CD4-positive, CD25-positive, alpha-beta regulatory T cell (primary cell): ENCODE data around the gene CPT1A. TPM values are rescaled to one million over a fixed set of nuclear protein-coding genes. Genes with fewer than 3 reads are reported as not detected.
A peak's percentile ranks its signal among the peaks of the same experiment; 100 is the strongest.

Experiments
- ATAC-seq, 2 donors: fragments of 150-1000 bp; cut with Tn5 transposase; one replicate each; pipeline ENCODE4 v1.10.0; 2021; ENCODE audit warnings: low read depth in 2 of 2, moderate number of reproducible peaks in 2 of 2, moderate library complexity in 1 of 2
- DNase-seq, 3 donors: peaks; one replicate each; pipeline versions ENCODE4 v3.0.0 to v3.0.0-alpha.2; 2012 to 2022; ENCODE audit warnings: mixed read lengths in 1 of 3
- H3K27ac ChIP-seq: one replicate; pipeline ENCODE4 v1.7.0; 2013; ENCODE audit warnings: mild to moderate bottlenecking, low read length; ENCODE audit not compliant: insufficient read depth, poor library complexity, severe bottlenecking
- H3K27me3 ChIP-seq: one replicate; pipeline ENCODE4 v1.7.0; 2013; ENCODE audit warnings: low read length; ENCODE audit not compliant: control insufficient read depth, insufficient read depth
- H3K36me3 ChIP-seq: one replicate; pipeline ENCODE4 v1.7.0; 2013; ENCODE audit warnings: mild to moderate bottlenecking, low read length, moderate library complexity; ENCODE audit not compliant: control insufficient read depth, insufficient read depth
- H3K4me1 ChIP-seq: 2 replicates; pipeline ENCODE4 v1.7.0; 2013; ENCODE audit warnings: mild to moderate bottlenecking, low read length; ENCODE audit not compliant: insufficient read depth, control insufficient read depth, poor library complexity, severe bottlenecking
- H3K4me3 ChIP-seq: one replicate; pipeline ENCODE4 v1.7.0; 2013; ENCODE audit warnings: low read depth, mild to moderate bottlenecking, low read length, moderate library complexity
- H3K9me3 ChIP-seq, 2 experiments: 1 replicate in 1 of 2; 2 replicates in 1 of 2; pipeline ENCODE4 v1.7.0; 2013; ENCODE audit warnings: low read length in 2 of 2, mild to moderate bottlenecking in 1 of 2, moderate library complexity in 1 of 2; ENCODE audit not compliant: control insufficient read depth in 2 of 2
- H3K27ac Mint-ChIP-seq, 3 donors: one replicate each; pipeline ENCODE4 v1.8.0; 2020 to 2022; ENCODE audit warnings: mild to moderate bottlenecking in 3 of 3, mixed read lengths in 3 of 3, moderate library complexity in 2 of 3
- H3K27me3 Mint-ChIP-seq: one replicate; pipeline ENCODE4 v1.8.0; 2022; ENCODE audit warnings: mild to moderate bottlenecking, mixed read lengths
- H3K36me3 Mint-ChIP-seq: one replicate; pipeline ENCODE4 v1.8.0; 2020; ENCODE audit warnings: mixed read lengths
- H3K4me1 Mint-ChIP-seq, 4 donors: one replicate each; pipeline ENCODE4 v1.8.0; 2020 to 2022; ENCODE audit warnings: mixed read lengths in 4 of 4, mild to moderate bottlenecking in 1 of 4
- H3K4me3 Mint-ChIP-seq, 4 donors: one replicate each; pipeline ENCODE4 v1.8.0; 2020 to 2022; ENCODE audit warnings: mild to moderate bottlenecking in 4 of 4, mixed read lengths in 4 of 4, moderate library complexity in 3 of 4
- H3K9me3 Mint-ChIP-seq, 7 donors: one replicate each; pipeline ENCODE4 v1.8.0; 2020 to 2022; ENCODE audit warnings: mixed read lengths in 7 of 7, mild to moderate bottlenecking in 3 of 7, moderate library complexity in 2 of 7
- polyA plus RNA-seq, 4 donors: library from polyadenylated mRNA; unstranded; fragments of 300-500 nt; fragmentation: Illumina TruSeq; gene quantifications; one replicate each; pipeline ENCODE4 v1.2.3, GENCODE V29; 2021
- total RNA-seq: library from RNA; stranded (reverse); gene quantifications from one replicate; pipeline ENCODE4 v1.2.3, GENCODE V29; 2022

CPT1A gene
- total and polyA plus RNA-seq, 5 donors from 2014 or later, result 0.32 to 16.7 (median 4.3) TPM

- no peaks in the 10 kb centered on the region for H3K4me1 ChIP-seq
- Mint-ChIP-seq H3K27me3 (no peaks in the 10 kb centered on the region), H3K4me1 (no peaks in the 10 kb centered on the region), H3K27ac (no peak overlapping the region), H3K4me3 (no peak overlapping the region), H3K9me3 (no peaks in the 10 kb centered on the region), H3K36me3 (peaks cover 38% of the 10 kb centered on the region)
- H3K9me3 ChIP-seq, result no peaks in the 10 kb centered on the region
- DNase-seq (no peak), ATAC-seq (no peak)
- peaks cover 54% of the 10 kb centered on the region for H3K36me3 ChIP-seq
- H3K27me3 ChIP-seq, result no peaks in the 10 kb centered on the region
- H3K4me3 ChIP-seq, result no peak overlapping the region
- H3K27ac ChIP-seq, result no peak overlapping the region
Observed at GRCh38 chr11:68773521-68774193, 68.1 kb downstream of the CPT1A start.

- Mint-ChIP-seq H3K27me3 (no peaks in the 10 kb centered on the region), H3K9me3 (no peaks in the 10 kb centered on the region), H3K4me3 (no peak overlapping the region), H3K36me3 (peaks cover 36% of the 10 kb centered on the region), H3K27ac (no peak overlapping the region), H3K4me1 (no peaks in the 10 kb centered on the region)
- no peak overlapping the region for H3K27ac ChIP-seq
- H3K4me1 ChIP-seq, result no peaks in the 10 kb centered on the region
- no peak for DNase-seq
- H3K9me3 ChIP-seq, result no peaks in the 10 kb centered on the region
- H3K36me3 ChIP-seq, result peaks cover 52% of the 10 kb centered on the region
- no peak for ATAC-seq
- H3K27me3 ChIP-seq, result no peaks in the 10 kb centered on the region
- H3K4me3 ChIP-seq, result no peak overlapping the region
Observed at GRCh38 chr11:68772936-68773335, 68.8 kb downstream of the CPT1A start.

GRCh38 chr11:68770781-68771180 is 70.9 kb downstream of the CPT1A start:
- Mint-ChIP-seq H3K9me3 (no peaks in the 10 kb centered on the region), H3K27ac (no peak overlapping the region), H3K4me1 (no peaks in the 10 kb centered on the region), H3K4me3 (no peak overlapping the region), H3K27me3 (no peaks in the 10 kb centered on the region), H3K36me3 (peaks cover 29% of the 10 kb centered on the region)
- Histone ChIP-seq H3K4me3 (no peak overlapping the region), H3K36me3 (peaks cover 43% of the 10 kb centered on the region), H3K4me1 (no peaks in the 10 kb centered on the region), H3K27me3 (no peaks in the 10 kb centered on the region), H3K9me3 (no peaks in the 10 kb centered on the region), H3K27ac (no peak overlapping the region)
- DNase-seq, result no peak
- ATAC-seq, result no peak

- H3K4me1 Mint-ChIP-seq, result peaks cover 0 to 4% (median 0%) of the 10 kb centered on the region in 4 donors
Observed at GRCh38 chr11:68767672-68768071, 74.0 kb downstream of the CPT1A start.

GRCh38 chr11:68766786-68767185 is 74.9 kb downstream of the CPT1A start:
- Histone ChIP-seq H3K4me1 (no peaks in the 10 kb centered on the region), H3K36me3 (peaks cover 20% of the 10 kb centered on the region), H3K27ac (no peak overlapping the region), H3K27me3 (no peaks in the 10 kb centered on the region), H3K9me3 (no peaks in the 10 kb centered on the region), H3K4me3 (no peak overlapping the region)
- Mint-ChIP-seq H3K4me1 (peaks cover 0 to 4% (median 0%) of the 10 kb centered on the region in 4 donors), H3K27ac (no peak overlapping the region), H3K4me3 (no peak overlapping the region), H3K9me3 (no peaks in the 10 kb centered on the region), H3K36me3 (peaks cover 28% of the 10 kb centered on the region), H3K27me3 (no peaks in the 10 kb centered on the region)
- no peak for DNase-seq
- no peak for ATAC-seq

More at GRCh38 chr11:68767672-68768071, 74.0 kb downstream of the CPT1A start:
- Mint-ChIP-seq H3K27me3 (no peaks in the 10 kb centered on the region), H3K9me3 (no peaks in the 10 kb centered on the region), H3K36me3 (peaks cover 24% of the 10 kb centered on the region), H3K27ac (no peak overlapping the region), H3K4me3 (no peak overlapping the region)
- DNase-seq, result no peak
- Histone ChIP-seq H3K4me1 (no peaks in the 10 kb centered on the region), H3K27ac (no peak overlapping the region), H3K4me3 (no peak overlapping the region), H3K36me3 (peaks cover 19% of the 10 kb centered on the region), H3K27me3 (no peaks in the 10 kb centered on the region), H3K9me3 (no peaks in the 10 kb centered on the region)
- no peak for ATAC-seq

GRCh38 chr11:68764746-68765145 is 77.0 kb downstream of the CPT1A start:
- no peak overlapping the region for H3K27ac ChIP-seq
- no peak overlapping the region for H3K27ac Mint-ChIP-seq
- peaks cover 28% of the 10 kb centered on the region for H3K36me3 Mint-ChIP-seq

GRCh38 chr11:68763926-68764657 is 77.6 kb downstream of the CPT1A start:
- no peak overlapping the region for H3K27ac ChIP-seq
- Mint-ChIP-seq H3K9me3 (no peaks in the 10 kb centered on the region), H3K36me3 (peaks cover 32% of the 10 kb centered on the region), H3K27me3 (no peaks in the 10 kb centered on the region), H3K4me1 (peaks cover 0 to 4% (median 0%) of the 10 kb centered on the region in 4 donors), H3K4me3 (no peak overlapping the region), H3K27ac (no peak overlapping the region)
- H3K36me3 ChIP-seq, result peaks cover 16% of the 10 kb centered on the region
- ATAC-seq, result peak in 1 of 2 donors; percentile 22
- no peak for DNase-seq
- no peaks in the 10 kb centered on the region for H3K4me1 ChIP-seq
- H3K4me3 ChIP-seq, result no peak overlapping the region
- no peaks in the 10 kb centered on the region for H3K9me3 ChIP-seq
- no peaks in the 10 kb centered on the region for H3K27me3 ChIP-seq

More at GRCh38 chr11:68764746-68765145, 77.0 kb downstream of the CPT1A start:
- no peaks in the 10 kb centered on the region for H3K27me3 ChIP-seq
- peaks cover 16% of the 10 kb centered on the region for H3K36me3 ChIP-seq
- ATAC-seq, result no peak
- H3K27me3 Mint-ChIP-seq, result no peaks in the 10 kb centered on the region
- no peaks in the 10 kb centered on the region for H3K9me3 Mint-ChIP-seq
- no peak for DNase-seq
- peaks cover 0 to 4% (median 0%) of the 10 kb centered on the region in 4 donors for H3K4me1 Mint-ChIP-seq
- no peaks in the 10 kb centered on the region for H3K4me1 ChIP-seq
- H3K9me3 ChIP-seq, result no peaks in the 10 kb centered on the region
- H3K4me3 ChIP-seq, result no peak overlapping the region
- no peak overlapping the region for H3K4me3 Mint-ChIP-seq
